GM15510 (cell line): ENCODE measurements around the gene SIPA1.

Experiments
- POLR2A ChIP-seq: IDR thresholded peaks from 3 replicates; pipeline ENCODE4 v1.6.1; 2011; ENCODE audit warnings: borderline replicate concordance; ENCODE audit not compliant: insufficient read length; ENCODE audit errors: extremely low read depth

The SIPA1 gene

DNA sequence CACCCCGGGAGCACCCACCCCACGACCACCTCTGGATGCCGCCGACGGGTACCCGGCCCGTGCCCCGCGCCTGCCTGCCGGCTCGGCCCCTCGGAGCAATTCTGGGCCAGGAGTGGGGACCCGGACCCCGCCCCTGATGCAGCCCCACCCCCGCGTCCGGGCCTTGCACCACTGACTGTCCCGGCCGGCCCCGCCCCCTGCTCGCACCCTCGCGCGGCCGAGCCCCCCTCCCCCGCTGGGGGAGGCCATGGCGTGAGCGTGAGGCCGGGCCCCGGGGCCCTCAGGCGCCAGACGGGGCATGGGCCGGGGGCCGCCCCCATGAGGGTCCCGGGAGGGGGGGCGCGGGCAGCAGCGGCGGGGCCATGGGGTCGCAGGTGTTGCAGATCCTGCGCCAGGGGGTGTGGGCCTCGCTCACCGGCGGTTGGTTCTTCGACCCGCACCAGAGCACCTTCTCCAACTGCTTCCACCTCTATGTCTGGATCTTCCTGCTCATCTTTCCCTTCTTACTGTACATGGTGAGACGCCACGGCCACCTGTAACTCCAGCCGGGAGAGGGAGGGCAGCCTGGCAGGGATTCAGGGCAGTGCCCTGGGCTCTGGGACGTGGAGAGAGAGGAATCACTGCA, 21.8 kb upstream of the SIPA1 start:
- no peak for TF ChIP-seq POLR2A

DNA sequence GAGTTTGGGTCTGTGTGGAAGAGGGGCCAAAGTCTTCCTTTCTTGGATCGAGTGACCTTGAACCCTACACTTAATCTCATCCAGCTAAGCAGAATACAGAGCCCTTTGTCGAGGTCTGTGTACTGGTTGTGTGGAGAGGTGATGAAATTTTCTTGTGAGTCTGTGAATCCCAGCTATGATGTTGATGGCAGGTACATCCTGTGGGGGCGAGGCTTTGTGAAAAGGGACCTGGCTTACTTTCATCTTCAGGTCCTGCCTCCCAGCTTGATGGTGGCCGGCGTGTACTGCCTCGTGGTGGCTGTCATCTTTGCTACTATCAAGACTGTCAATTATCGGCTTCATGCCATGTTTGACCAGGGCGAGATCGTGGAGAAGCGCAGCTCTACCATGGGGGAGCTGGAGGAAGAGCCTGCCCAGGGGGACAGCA, 21.3 kb upstream of the SIPA1 start:
- no peak for TF ChIP-seq POLR2A

DNA sequence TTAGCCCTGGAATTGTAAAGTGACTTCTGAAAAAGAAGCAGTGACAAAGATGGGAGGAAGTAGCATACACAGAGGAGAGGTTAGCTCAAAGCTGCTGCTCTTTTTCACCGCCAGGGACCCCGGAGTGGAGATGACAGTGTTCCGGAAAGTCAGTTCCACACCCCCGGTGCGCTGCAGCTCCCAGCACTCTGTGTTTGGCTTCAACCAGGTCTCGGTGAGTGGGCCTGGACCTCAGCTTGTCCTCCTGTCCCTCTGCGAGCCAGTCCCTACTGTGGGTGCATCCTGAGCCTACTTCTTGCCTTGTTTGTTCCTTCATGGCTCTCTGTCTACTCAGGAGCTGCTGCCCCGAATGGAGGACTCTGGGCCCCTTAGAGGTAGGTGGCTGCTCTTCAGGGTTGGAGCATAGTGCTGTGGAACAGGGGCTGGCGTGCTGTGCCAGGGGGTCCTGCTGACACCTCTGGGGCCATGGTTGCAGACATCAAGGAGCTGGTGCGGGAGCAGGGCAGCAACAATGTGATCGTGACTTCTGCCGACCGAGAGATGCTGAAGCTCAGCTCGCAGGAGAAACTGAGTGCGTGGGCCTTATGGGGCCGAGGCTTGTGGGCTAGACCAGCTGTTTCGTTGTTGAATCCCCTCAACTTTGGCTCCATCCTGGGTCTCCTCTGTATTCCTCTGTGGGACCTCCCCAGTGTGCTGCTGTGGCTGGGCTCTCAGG, 20.6 kb upstream of the SIPA1 start:
- no peak for TF ChIP-seq POLR2A

DNA sequence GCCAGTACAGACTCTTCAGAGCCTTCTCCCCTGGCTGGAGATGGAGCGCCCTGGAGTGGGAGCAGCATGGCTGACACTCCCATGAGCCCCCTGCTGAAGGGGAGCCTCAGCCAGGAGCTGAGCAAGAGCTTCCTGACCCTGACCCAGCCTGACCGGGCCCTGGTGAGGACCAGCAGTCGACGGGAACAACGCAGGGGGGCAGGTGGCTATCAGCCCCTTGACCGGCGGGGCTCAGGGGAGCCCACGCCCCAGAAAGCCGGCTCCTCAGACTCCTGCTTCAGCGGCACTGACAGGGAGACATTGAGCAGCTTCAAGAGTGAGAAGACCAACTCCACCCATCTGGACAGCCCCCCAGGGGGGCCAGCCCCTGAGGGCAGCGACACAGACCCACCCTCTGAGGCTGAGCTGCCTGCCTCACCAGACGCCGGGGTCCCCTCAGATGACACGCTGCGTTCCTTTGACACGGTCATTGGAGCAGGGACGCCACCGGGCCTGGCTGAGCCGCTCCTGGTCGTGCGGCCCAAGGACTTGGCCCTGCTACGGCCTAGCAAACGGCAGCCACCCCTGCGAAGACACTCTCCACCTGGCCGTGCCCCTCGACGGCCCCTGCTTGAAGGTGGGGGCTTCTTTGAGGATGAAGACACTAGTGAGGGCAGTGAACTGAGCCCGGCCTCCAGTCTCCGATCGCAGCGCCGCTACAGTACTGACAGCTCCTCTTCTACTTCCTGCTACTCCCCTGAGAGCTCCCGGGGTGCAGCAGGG, 19.7 kb upstream of the SIPA1 start:
- TF ChIP-seq POLR2A: no peak

DNA sequence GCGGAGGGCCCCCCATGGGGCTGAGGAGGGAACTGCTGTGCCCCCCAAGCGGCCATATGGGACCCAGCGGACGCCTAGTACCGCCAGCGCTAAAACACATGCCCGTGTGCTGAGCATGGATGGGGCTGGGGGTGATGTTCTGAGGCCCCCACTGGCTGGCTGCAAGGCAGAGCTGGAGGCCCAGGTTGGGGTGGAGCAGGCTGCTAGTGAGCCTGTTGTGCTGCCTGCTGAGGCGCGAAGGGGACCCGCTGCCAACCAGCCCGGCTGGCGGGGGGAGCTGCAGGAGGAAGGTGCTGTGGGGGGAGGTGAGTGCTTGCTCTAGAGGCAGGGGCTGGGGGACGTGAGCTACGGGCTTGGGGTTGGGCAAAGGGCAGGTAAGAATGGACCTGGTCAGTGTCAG, 19.1 kb upstream of the SIPA1 start:
- no peak for TF ChIP-seq POLR2A

DNA sequence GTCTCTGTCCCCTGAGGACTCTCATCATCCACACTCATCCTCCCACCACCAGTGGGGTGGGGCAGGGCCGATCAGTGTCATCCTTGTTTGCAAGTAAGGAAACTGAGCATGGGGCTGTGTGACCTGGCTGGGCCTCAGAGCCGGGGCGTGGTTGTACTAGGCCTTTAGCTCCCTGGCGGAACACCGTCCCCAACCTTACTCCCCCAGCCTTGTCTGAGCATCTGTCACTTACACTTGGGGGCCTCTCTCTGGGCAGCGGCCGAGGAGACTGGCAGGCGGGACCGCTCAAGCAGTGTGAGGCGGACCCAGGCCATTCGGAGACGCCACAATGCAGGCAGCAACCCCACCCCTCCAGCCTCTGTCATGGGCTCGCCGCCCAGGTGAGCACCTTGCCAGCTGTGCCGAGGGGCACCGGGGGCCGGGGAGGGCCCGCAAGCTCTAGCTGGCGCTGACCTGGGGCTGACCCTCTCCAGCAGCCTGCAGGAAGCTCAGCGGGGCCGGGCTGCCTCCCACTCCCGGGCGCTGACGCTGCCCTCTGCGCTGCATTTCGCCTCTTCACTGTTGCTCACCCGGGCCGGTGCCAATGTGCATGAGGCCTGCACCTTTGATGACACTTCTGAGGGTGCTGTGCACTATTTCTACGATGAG, 18.5 kb upstream of the SIPA1 start:
- no peak for TF ChIP-seq POLR2A

DNA sequence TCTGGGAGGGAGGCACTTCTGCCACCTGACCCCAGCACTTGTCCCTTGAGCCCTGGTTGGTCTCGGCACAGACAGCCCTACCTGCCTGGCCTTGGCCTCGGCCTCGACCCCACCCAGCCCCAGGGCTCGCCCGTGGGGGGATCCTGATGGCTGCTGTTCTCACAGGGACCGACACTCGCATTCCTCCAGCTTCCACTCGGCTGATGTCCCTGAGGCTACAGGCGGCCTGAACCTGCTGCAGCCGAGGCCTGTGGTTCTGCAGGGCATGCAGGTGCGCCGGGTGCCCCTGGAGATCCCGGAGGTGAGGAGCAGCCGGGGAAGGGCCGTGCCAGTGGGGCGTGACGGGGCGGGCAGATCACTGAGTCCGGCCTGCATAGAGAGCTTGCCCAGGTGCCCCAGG, 17.2 kb upstream of the SIPA1 start:
- no peak for TF ChIP-seq POLR2A

DNA sequence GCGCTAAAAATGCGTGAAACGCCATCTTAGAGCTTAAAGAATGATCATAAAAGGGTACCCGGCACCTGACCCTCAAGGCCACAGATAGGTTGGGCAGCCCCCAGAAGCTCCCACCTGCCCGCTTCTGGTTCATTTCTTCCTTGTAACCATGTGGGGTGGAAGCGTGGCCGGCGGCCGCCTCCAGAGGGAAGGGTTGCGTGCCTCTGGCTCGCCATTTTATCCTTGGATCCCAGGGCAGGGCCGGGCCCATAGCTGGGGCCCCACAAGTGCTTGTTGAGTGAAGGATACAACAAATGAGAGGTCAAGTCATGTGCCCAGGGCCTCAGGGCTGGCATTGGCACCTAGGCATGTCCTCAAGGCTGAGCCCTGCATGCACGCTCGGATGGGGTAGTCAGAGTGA, 16.4 kb upstream of the SIPA1 start:
- no peak for TF ChIP-seq POLR2A

DNA sequence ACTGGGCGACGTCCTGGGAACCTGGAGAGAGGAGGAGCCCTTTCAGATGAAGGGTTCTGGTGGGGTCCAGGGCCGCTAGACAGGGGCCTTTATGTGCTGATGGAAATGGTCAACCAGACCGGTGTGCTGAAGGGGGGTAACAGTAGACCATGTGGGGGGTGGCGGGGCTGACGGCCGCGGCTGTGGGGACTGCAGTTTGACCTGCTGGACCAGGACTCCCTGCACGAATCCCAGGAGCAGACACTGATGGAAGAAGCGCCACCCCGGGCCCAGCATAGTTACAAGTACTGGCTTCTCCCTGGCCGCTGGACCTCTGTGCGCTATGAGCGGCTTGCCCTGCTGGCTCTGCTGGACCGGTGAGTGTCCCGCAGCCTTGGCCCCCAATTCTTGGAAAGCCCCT, 15.9 kb upstream of the SIPA1 start:
- no peak for TF ChIP-seq POLR2A

DNA sequence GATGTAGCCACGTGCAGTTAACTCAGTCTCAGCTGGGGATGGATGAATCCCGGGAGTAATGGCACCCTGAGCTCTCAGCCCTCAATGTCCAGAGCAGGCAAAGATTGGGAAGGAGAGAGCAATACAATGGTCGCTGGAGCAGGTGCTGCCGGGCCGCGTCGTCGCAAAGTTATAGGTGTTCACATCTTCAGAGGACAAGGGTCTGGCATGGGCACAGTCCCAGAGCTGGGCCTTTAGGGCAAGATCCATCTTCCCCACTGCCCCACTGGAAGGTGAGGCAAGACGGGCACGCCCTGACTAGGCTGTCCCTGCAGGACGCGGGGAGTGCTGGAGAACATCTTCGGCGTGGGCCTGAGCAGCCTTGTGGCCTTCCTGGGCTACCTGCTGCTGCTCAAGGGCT, 14.7 kb upstream of the SIPA1 start:
- TF ChIP-seq POLR2A: no peak

DNA sequence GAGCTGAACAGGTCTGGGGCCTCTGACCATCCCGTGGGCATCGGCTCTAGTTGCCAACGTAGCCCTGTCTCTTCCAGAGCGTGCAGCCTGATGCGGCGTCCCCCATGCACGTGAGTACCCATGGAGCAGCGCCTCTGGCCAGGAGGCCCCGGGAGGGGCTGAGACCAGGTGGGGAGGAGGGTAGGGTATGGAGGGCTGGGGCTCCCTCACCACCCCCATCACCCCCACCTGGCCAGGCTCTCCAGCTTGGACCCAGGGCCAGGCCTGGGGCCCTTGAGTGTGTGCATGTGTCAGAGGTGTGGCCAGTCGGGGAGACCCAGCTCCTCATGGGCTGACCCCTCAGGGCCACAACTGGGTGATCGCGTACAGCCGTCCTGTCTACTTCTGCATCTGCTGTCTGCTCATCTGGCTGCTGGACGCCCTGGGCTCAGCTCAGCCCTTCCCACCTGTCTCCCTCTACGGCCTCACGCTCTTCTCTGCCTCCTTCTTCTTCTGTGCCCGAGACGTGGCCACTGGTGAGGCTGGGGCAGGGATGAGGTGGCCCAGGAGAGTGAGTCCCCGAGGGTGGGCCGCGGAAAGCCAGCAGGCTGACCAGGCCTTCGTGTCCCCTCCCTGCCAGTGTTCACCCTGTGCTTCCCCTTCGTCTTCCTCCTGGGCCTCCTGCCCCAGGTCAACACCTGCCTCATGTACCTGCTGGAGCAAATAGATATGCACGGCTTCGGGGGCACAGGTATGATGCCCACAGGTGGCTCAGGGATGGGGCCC, 13.9 kb upstream of the SIPA1 start:
- no peak for TF ChIP-seq POLR2A

DNA sequence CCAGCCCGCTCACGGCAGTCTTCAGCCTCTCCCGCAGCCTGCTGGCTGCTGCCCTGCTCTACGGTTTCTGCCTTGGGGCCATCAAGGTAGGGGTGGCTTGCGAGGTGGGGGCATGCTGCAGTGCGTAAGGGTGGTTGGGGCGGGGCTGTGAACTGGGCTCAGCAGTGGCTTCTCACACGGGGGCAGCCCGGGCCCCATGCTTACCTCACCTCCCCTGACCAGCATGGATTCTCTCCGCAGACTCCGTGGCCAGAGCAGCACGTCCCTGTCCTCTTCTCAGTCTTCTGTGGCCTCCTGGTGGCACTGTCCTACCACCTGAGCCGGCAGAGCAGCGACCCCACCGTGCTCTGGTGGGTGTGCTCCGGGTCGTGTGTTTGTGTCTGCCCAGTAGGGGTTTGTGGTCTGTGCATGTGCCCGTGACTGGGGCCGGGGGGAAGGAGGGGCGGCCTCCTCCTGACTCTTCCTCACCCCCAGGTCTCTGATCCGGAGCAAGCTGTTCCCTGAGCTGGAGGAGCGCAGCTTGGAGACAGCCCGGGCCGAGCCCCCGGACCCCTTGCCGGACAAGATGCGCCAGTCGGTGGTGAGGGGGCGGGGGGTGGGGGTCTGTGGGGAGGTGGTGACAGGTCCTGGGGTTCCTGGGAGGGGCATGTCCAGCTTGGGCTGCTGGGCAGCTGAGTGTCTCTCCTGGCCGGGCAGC, 12.8 kb upstream of the SIPA1 start:
- TF ChIP-seq POLR2A: no peak

DNA sequence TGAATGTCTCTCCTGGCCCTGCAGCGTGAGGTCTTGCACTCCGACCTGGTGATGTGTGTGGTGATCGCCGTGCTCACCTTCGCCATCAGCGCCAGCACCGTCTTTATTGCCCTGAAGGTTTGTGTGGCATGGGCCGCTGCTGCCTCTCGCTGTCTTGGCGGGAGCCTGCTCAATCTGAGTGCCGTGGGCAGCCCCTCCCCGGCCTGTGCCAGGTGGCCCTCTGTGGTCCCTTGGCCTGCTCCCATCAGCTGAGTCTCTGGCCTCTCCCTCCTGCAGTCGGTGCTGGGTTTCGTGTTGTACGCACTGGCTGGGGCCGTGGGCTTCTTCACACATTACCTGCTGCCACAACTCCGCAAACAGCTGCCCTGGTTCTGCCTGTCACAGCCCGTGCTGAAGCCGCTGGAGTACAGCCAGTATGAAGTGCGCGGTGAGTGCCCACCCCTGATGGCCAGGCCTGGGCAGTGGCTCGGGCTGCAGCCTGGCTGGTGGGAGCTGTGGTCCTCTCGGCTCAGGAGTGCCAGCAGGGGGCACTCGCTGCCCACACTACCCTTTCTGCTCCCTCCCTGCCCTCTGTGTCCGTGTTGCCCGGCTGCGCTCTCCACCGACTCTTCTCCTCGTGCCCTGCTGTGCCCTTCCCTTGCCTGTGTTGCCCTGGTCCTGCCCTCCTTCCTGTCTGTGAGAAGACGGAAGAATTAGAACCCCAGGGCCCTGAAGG, 12.1 kb upstream of the SIPA1 start:
- no peak for TF ChIP-seq POLR2A
